Cerebellar cortex (tissue), 1 donor: Measurements from ENCODE around the gene RHEB.
A peak's percentile ranks its signal among the peaks of the same experiment; 100 is the strongest.

Source experiments
- DNase-seq: peaks from one replicate; pipeline ENCODE4 v3.0.0-alpha.2; 2015; ENCODE audit warnings: low spot score

RHEB gene

GRCh38 chr7:151470711-151471110 lies 49.0 kb downstream of the RHEB start:
- DNase-seq: no peak

GRCh38 chr7:151469281-151469680 lies 50.4 kb downstream of the RHEB start:
- DNase-seq: no peak

GRCh38 chr7:151468217-151469018 lies 51.3 kb downstream of the RHEB start:
- DNase-seq: peak; percentile 66

- no peak for DNase-seq
These were observed 54.5 kb downstream of the RHEB start for GRCh38 chr7:151465169-151465568.

GRCh38 chr7:151462306-151462779 lies 57.4 kb downstream of the RHEB start:
- no peak for DNase-seq

- DNase-seq: no peak
These were observed 57.8 kb downstream of the RHEB start for GRCh38 chr7:151461942-151462230.

GRCh38 chr7:151461096-151461941 lies 58.4 kb downstream of the RHEB start:
- DNase-seq: no peak

GRCh38 chr7:151460474-151460855 lies 59.2 kb downstream of the RHEB start:
- no peak for DNase-seq

- DNase-seq: peak; percentile 71
These were observed 59.8 kb downstream of the RHEB start for GRCh38 chr7:151459726-151460473.

GRCh38 chr7:151457534-151457933 lies 62.2 kb downstream of the RHEB start:
- no peak for DNase-seq

GRCh38 chr7:151456782-151457181 lies 62.9 kb downstream of the RHEB start:
- DNase-seq: no peak

GRCh38 chr7:151456276-151456675 lies 63.4 kb downstream of the RHEB start:
- DNase-seq: no peak

GRCh38 chr7:151455690-151456089 lies 64.0 kb downstream of the RHEB start:
- DNase-seq: no peak

- DNase-seq: no peak
These were observed 64.7 kb downstream of the RHEB start for GRCh38 chr7:151454932-151455530.

GRCh38 chr7:151454305-151454704 lies 65.4 kb downstream of the RHEB start:
- DNase-seq: no peak

GRCh38 chr7:151453326-151453791 lies 66.3 kb downstream of the RHEB start:
- DNase-seq: no peak

GRCh38 chr7:151452680-151453325 lies 66.9 kb downstream of the RHEB start:
- no peak for DNase-seq

GRCh38 chr7:151451626-151452571 lies 67.8 kb downstream of the RHEB start:
- DNase-seq: no peak

- no peak for DNase-seq
These were observed 68.5 kb downstream of the RHEB start for GRCh38 chr7:151451156-151451555.

- no peak for DNase-seq
These were observed 69.7 kb downstream of the RHEB start for GRCh38 chr7:151449990-151450389.
